IPS-18c (cell line): ENCODE measurements around the gene SPATA19.

Experiments used
- H3K4me3 ChIP-seq: 2 replicates; pipeline ENCODE4 v1.7.0; 2013; ENCODE audit warnings: low read depth, mild to moderate bottlenecking, low read length, moderate library complexity; ENCODE audit not compliant: insufficient read depth
- H3K9me3 ChIP-seq: one replicate; pipeline ENCODE4 v1.6.1; 2013; ENCODE audit warnings: mild to moderate bottlenecking, low read length, moderate library complexity; ENCODE audit not compliant: control insufficient read depth, insufficient read depth

SPATA19 gene

GRCh38 chr11:133825666-133826065, 19.6 kb downstream of the SPATA19 start:
- H3K4me3 ChIP-seq = no peak overlapping the region
- no peaks in the 10 kb centered on the region for H3K9me3 ChIP-seq

GRCh38 chr11:133825156-133825555, 20.2 kb downstream of the SPATA19 start:
- Histone ChIP-seq H3K4me3 (no peak overlapping the region), H3K9me3 (no peaks in the 10 kb centered on the region)

- no peaks in the 10 kb centered on the region for H3K9me3 ChIP-seq
- no peak overlapping the region for H3K4me3 ChIP-seq
Measured at GRCh38 chr11:133824593-133824992, 20.7 kb downstream of the SPATA19 start.

- Histone ChIP-seq H3K4me3 (no peak overlapping the region), H3K9me3 (no peaks in the 10 kb centered on the region)
Measured at GRCh38 chr11:133823614-133824013, 21.7 kb downstream of the SPATA19 start.

GRCh38 chr11:133823211-133823610, 22.1 kb downstream of the SPATA19 start:
- Histone ChIP-seq H3K4me3 (no peak overlapping the region; the same call in 1 of the 2 replicates), H3K9me3 (no peaks in the 10 kb centered on the region)

- no peaks in the 10 kb centered on the region for H3K9me3 ChIP-seq
- H3K4me3 ChIP-seq = no peak overlapping the region
Measured at GRCh38 chr11:133821776-133822175, 23.5 kb downstream of the SPATA19 start.

GRCh38 chr11:133819746-133820315, 25.5 kb downstream of the SPATA19 start:
- no peaks in the 10 kb centered on the region for H3K9me3 ChIP-seq
- H3K4me3 ChIP-seq = no peak overlapping the region

GRCh38 chr11:133819114-133819513, 26.2 kb downstream of the SPATA19 start:
- Histone ChIP-seq H3K4me3 (no peak overlapping the region), H3K9me3 (no peaks in the 10 kb centered on the region)

- no peaks in the 10 kb centered on the region for H3K9me3 ChIP-seq
Measured at GRCh38 chr11:133818302-133818701, 27.0 kb downstream of the SPATA19 start.

GRCh38 chr11:133817449-133817848, 27.9 kb downstream of the SPATA19 start:
- Histone ChIP-seq H3K9me3 (no peaks in the 10 kb centered on the region), H3K4me3 (no peak overlapping the region)

More at GRCh38 chr11:133818302-133818701, 27.0 kb downstream of the SPATA19 start:
- H3K4me3 ChIP-seq = no peak overlapping the region

GRCh38 chr11:133816146-133816870, 29.0 kb downstream of the SPATA19 start:
- H3K4me3 ChIP-seq = no peak overlapping the region
- H3K9me3 ChIP-seq = no peaks in the 10 kb centered on the region

GRCh38 chr11:133815636-133816035, 29.7 kb downstream of the SPATA19 start:
- Histone ChIP-seq H3K9me3 (no peaks in the 10 kb centered on the region), H3K4me3 (no peak overlapping the region)

GRCh38 chr11:133814588-133815100, 30.7 kb downstream of the SPATA19 start:
- H3K9me3 ChIP-seq = no peaks in the 10 kb centered on the region
- H3K4me3 ChIP-seq = no peak overlapping the region

- no peak overlapping the region for H3K4me3 ChIP-seq
Measured at GRCh38 chr11:133811850-133812685, 33.2 kb downstream of the SPATA19 start.

GRCh38 chr11:133810766-133811165, 34.5 kb downstream of the SPATA19 start:
- no peak overlapping the region for H3K4me3 ChIP-seq
- H3K9me3 ChIP-seq = no peaks in the 10 kb centered on the region

More at GRCh38 chr11:133811850-133812685, 33.2 kb downstream of the SPATA19 start:
- no peaks in the 10 kb centered on the region for H3K9me3 ChIP-seq

GRCh38 chr11:133809569-133810491, 35.5 kb downstream of the SPATA19 start:
- Histone ChIP-seq H3K9me3 (no peaks in the 10 kb centered on the region), H3K4me3 (no peak overlapping the region)
